MCF 10A (cell line): Measurements from ENCODE around the gene VSTM2B. TPM values are rescaled to one million over a fixed set of nuclear protein-coding genes. Genes with fewer than 3 reads are reported as not detected.

Source experiments
- BruUV-seq: library from RNA; stranded (reverse); fragments of 400-500 nt; replicated peaks from 2 replicates; lab custom pipeline; 2021; lab: Mats Ljungman, UMichigan
- CTCF ChIA-PET: fragments of 300-600 bp; sonication (Branson Sonifier 250); formaldehyde crosslinking; extraction: SDS; loops from one replicate; lab custom pipeline; 2021; ENCODE audit warnings: antibody characterized with exemption, inconsistent platforms; lab: Yijun Ruan, JAX
- POLR2A ChIA-PET: fragments of 300-600, 350-650 bp; sonication (Branson Sonifier 250); formaldehyde crosslinking; extraction: SDS; loops from one replicate; lab custom pipeline; 2020; ENCODE audit warnings: antibody characterized with exemption, inconsistent platforms; lab: Yijun Ruan, JAX
- DNase-seq: peaks from one replicate; pipeline ENCODE4 v3.0.0-alpha.2; 2018; ENCODE audit not compliant: unreplicated experiment
- H3K27ac Mint-ChIP-seq: one replicate; pipeline ENCODE4 v1.8.0; 2022; ENCODE audit warnings: mild to moderate bottlenecking, low read depth, mixed read lengths; ENCODE audit not compliant: unreplicated experiment
- H3K27me3 Mint-ChIP-seq: one replicate; pipeline ENCODE4 v1.8.0; 2022; ENCODE audit warnings: mixed read lengths; ENCODE audit not compliant: insufficient read depth, unreplicated experiment
- H3K36me3 Mint-ChIP-seq: one replicate; pipeline ENCODE4 v1.8.0; 2022; ENCODE audit warnings: mild to moderate bottlenecking, moderate library complexity, mixed read lengths; ENCODE audit not compliant: insufficient read depth, unreplicated experiment
- H3K4me1 Mint-ChIP-seq: one replicate; pipeline ENCODE4 v1.8.0; 2022; ENCODE audit warnings: mixed read lengths; ENCODE audit not compliant: insufficient read depth, unreplicated experiment
- H3K4me3 Mint-ChIP-seq: one replicate; pipeline ENCODE4 v1.8.0; 2022; ENCODE audit warnings: mild to moderate bottlenecking, moderate library complexity, mixed read lengths; ENCODE audit not compliant: unreplicated experiment
- H3K9me3 Mint-ChIP-seq: one replicate; pipeline ENCODE4 v1.8.0; 2022; ENCODE audit warnings: mixed read lengths; ENCODE audit not compliant: unreplicated experiment
- intact Hi-C: fragments of 100-400 bp; cut with micrococcal nuclease; formaldehyde crosslinking; loops from 2 replicates; pipeline ENCODE4 v1.14.1; 2022
- total RNA-seq: library from RNA; stranded (reverse); gene quantifications from 2 replicates; pipeline ENCODE4 v1.2.3, GENCODE V29; 2022
- TF ChIP-seq, protein P1 (sequence below): fragments of 200-600 bp; IDR thresholded peaks from one replicate; pipeline ENCODE4 v1.8.0; 2022; ENCODE audit warnings: antibody characterized with exemption, mild to moderate bottlenecking; ENCODE audit not compliant: unreplicated experiment

VSTM2B gene
- total RNA-seq, 1 experiment from 2014 or later = not detected

DNA sequence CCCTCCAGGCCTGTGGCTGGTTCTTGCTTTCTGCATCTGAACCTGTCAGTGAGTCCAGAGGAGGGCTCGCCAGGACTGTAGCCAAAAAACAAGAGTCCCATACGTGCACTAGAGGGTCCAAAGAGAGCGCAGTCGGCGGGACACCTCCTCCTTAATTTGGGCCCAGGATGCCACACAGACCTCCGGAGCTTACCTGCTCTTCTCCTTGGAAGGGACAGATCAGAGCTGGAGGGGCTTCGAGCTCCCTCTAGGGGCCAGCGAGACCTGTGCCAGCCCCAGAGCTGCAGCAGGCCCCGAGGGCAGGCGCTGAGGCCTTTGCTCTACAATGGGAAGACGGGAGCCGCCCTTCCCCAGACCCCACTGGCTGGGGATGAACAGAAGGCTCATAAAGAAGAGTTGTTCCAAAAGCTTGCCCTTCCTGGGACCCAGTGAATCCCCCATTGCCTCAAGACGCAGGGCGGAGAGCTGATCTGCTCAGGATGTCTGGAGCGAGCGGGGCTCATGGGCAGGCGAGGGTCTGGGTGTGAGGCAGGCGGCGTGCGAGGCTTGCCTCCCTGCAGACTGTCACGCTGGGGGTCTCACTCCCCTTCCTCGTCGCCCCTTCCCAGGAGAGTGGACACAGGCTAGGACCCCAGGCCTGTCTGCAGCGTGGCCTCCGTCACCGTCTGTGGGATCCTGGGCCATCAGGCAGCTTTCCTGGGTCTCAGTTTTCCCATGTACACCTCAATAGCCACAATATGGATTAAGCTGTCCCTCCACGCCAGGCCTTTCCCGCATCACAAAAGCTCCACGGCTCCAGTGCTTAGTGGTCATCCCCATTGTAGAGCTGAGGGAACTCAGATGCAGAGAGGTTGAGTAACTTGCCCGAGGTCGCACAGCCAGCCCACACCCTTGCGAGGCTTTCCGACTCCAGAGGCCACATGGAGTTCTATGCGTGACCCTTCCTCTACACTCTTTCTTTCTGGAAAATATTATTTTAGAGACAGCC is 46.9 kb upstream of the VSTM2B start:
- Mint-ChIP-seq H3K4me3 (no peak overlapping the region), H3K36me3 (no peaks in the 10 kb centered on the region), H3K9me3 (peaks cover 31% of the 10 kb centered on the region), H3K4me1 (no peaks in the 10 kb centered on the region), H3K27ac (no peak overlapping the region), H3K27me3 (no peaks in the 10 kb centered on the region)
- TF ChIP-seq, protein P1, sequence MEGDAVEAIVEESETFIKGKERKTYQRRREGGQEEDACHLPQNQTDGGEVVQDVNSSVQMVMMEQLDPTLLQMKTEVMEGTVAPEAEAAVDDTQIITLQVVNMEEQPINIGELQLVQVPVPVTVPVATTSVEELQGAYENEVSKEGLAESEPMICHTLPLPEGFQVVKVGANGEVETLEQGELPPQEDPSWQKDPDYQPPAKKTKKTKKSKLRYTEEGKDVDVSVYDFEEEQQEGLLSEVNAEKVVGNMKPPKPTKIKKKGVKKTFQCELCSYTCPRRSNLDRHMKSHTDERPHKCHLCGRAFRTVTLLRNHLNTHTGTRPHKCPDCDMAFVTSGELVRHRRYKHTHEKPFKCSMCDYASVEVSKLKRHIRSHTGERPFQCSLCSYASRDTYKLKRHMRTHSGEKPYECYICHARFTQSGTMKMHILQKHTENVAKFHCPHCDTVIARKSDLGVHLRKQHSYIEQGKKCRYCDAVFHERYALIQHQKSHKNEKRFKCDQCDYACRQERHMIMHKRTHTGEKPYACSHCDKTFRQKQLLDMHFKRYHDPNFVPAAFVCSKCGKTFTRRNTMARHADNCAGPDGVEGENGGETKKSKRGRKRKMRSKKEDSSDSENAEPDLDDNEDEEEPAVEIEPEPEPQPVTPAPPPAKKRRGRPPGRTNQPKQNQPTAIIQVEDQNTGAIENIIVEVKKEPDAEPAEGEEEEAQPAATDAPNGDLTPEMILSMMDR = no peak
- no TSS peak for BruUV-seq
- CTCF ChIA-PET = interaction anchor here (0.6 kb wide), 1 partner anchor 81 kb away, joined by 3 read pairs; no protein-coding TSS in a partner anchor
- intact Hi-C loops = no loop called here
- POLR2A ChIA-PET = no interaction called here
- no peak for DNase-seq

DNA sequence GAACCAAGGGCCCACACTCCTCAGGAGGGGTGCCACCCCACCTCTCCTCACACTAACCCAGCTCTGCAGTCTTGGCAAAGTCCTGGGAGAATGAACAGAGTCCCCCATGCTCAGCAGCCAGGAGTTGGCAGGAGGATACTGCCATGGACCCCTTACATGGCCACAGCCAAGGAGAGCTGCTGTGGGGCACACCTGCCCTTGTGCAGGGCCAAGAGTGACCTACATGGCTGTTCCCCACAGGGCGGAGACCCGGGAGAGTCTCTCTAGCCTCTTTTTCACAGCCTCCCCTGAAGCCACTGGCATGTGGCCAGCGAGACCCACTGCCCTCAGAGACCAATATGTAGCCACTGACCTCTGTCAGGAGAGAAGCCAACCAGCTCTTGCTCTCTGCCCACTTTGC is 45.9 kb upstream of the VSTM2B start:
- no peaks in the 10 kb centered on the region for H3K27me3 Mint-ChIP-seq
- no peaks in the 10 kb centered on the region for H3K36me3 Mint-ChIP-seq
- TF ChIP-seq, protein P1 = no peak
- H3K9me3 Mint-ChIP-seq = peaks cover 27% of the 10 kb centered on the region
- no peak overlapping the region for H3K4me3 Mint-ChIP-seq
- H3K27ac Mint-ChIP-seq = no peak overlapping the region
- ChIA-PET POLR2A (no interaction called here), CTCF (no interaction called here)
- intact Hi-C loops = no loop called here
- BruUV-seq = no TSS peak
- H3K4me1 Mint-ChIP-seq = no peaks in the 10 kb centered on the region
- no peak for DNase-seq

DNA sequence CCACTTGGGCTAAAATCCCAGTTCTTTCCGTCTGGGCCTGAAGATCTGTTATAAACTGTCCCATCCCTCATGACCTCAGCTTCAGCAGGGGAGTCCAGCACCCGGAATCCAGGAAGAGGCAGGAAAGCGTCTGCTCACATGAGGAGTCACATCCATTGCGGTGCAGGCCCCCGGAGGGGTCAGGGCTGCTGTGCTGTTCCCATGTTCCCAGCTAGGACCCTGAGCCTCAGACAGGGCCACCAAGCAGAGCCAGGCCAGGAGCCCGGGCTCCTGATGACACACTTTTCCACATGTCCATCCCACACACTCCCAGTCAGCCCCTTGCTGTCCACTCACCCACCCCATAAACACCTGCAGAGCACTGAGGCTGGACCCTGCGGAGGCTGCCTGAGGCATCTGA is 45.3 kb upstream of the VSTM2B start:
- Mint-ChIP-seq H3K36me3 (no peaks in the 10 kb centered on the region), H3K27me3 (no peaks in the 10 kb centered on the region), H3K27ac (no peak overlapping the region), H3K4me1 (no peaks in the 10 kb centered on the region), H3K4me3 (no peak overlapping the region), H3K9me3 (peaks cover 23% of the 10 kb centered on the region)
- BruUV-seq = no TSS peak
- ChIA-PET POLR2A (no interaction called here), CTCF (no interaction called here)
- TF ChIP-seq, protein P1 = no peak
- intact Hi-C loops = no loop called here
- DNase-seq = no peak

- Mint-ChIP-seq H3K36me3 (no peaks in the 10 kb centered on the region), H3K27ac (no peak overlapping the region), H3K9me3 (peaks cover 31% of the 10 kb centered on the region), H3K27me3 (no peaks in the 10 kb centered on the region), H3K4me3 (no peak overlapping the region), H3K4me1 (no peaks in the 10 kb centered on the region)
- TF ChIP-seq, protein P1 = no peak
- ChIA-PET POLR2A (no interaction called here), CTCF (interaction anchor here (0.6 kb wide), 1 partner anchor 223 kb away, joined by 4 read pairs; no protein-coding TSS in a partner anchor)
- DNase-seq = no peak
- intact Hi-C loops = no loop called here
- BruUV-seq = no TSS peak
Observed at GRCh38 chr19:29482855-29483640, 42.7 kb upstream of the VSTM2B start.
